ENCODE data around the gene SOS1.

DNA sequence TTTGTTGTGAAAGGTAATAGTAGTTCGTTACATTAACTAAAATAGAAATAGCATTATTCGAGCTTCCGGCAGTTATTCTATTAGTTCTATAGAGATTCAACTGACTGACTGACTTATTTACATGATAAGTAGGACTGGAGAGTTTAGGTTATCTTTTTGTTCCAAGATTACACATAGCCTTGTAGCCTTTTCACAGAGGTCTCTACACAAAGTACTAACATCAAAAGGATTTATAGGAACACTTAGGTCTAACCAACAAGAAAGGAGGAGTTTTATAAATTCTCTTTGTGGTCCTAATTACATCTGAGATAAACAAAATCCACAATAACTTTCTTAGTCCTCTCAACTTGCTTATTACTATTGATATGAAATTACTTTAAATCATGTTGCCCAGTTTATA, 62.8 kb downstream of the SOS1 start:
- TF ChIP-seq, protein P1, sequence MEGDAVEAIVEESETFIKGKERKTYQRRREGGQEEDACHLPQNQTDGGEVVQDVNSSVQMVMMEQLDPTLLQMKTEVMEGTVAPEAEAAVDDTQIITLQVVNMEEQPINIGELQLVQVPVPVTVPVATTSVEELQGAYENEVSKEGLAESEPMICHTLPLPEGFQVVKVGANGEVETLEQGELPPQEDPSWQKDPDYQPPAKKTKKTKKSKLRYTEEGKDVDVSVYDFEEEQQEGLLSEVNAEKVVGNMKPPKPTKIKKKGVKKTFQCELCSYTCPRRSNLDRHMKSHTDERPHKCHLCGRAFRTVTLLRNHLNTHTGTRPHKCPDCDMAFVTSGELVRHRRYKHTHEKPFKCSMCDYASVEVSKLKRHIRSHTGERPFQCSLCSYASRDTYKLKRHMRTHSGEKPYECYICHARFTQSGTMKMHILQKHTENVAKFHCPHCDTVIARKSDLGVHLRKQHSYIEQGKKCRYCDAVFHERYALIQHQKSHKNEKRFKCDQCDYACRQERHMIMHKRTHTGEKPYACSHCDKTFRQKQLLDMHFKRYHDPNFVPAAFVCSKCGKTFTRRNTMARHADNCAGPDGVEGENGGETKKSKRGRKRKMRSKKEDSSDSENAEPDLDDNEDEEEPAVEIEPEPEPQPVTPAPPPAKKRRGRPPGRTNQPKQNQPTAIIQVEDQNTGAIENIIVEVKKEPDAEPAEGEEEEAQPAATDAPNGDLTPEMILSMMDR (IDR thresholded peaks at IDR 0.05), result no peak
- TF ChIP-seq EZH2phosphoT487 (IDR thresholded peaks at IDR 0.05), result no peak

Measured in neural progenitor cell (in vitro differentiated cells).